T-helper 2 cell treated with Interferon-gamma antibody and Interleukin-4, amounts not matched to agents 100 ng/mL and 5 ng/mL, for 36 hours (primary cell): ENCODE results near the gene NAP1L4. TPM values are rescaled to one million over a fixed set of nuclear protein-coding genes. Genes with fewer than 3 reads are reported as not detected.

Experiments
- intact Hi-C: fragments of 100-400 bp; cut with micrococcal nuclease; formaldehyde crosslinking; loops from one replicate; pipeline ENCODE4 v1.15.1; 2023
- total RNA-seq: library from RNA; stranded (reverse); gene quantifications from 2 replicates; pipeline ENCODE4 v1.2.3, GENCODE V29; 2022

NAP1L4 gene
- total RNA-seq, 1 donor from 2014 or later = 314 TPM

- intact Hi-C loops = no loop called here
Observed at GRCh38 chr11:3011891-3012885, 20.1 kb upstream of the NAP1L4 start.

- intact Hi-C loops = no loop called here
Observed at GRCh38 chr11:3010521-3011275, 18.6 kb upstream of the NAP1L4 start.

- intact Hi-C loops = no loop called here
Observed at GRCh38 chr11:3010004-3010403, 17.9 kb upstream of the NAP1L4 start.

- intact Hi-C loops = no loop called here
Observed at GRCh38 chr11:3009481-3009880, 17.4 kb upstream of the NAP1L4 start.

GRCh38 chr11:3008746-3009336, 16.7 kb upstream of the NAP1L4 start:
- intact Hi-C loops = no loop called here

GRCh38 chr11:3007404-3008010, 15.4 kb upstream of the NAP1L4 start:
- intact Hi-C loops = no loop called here

GRCh38 chr11:3006505-3007260, 14.6 kb upstream of the NAP1L4 start:
- intact Hi-C loops = no loop called here

- intact Hi-C loops = no loop called here
Observed at GRCh38 chr11:3004481-3004880, 12.4 kb upstream of the NAP1L4 start.

- intact Hi-C loops = no loop called here
Observed at GRCh38 chr11:3003396-3004231, 11.5 kb upstream of the NAP1L4 start.

- intact Hi-C loops = no loop called here
Observed at GRCh38 chr11:3002871-3003270, 10.7 kb upstream of the NAP1L4 start.

GRCh38 chr11:3002351-3002861, 10.3 kb upstream of the NAP1L4 start:
- intact Hi-C loops = no loop called here

GRCh38 chr11:3001496-3001895, 9.4 kb upstream of the NAP1L4 start:
- intact Hi-C loops = no loop called here

GRCh38 chr11:3000032-3000961, 8.2 kb upstream of the NAP1L4 start:
- intact Hi-C loops = no loop called here

GRCh38 chr11:2999464-2999998, 7.4 kb upstream of the NAP1L4 start:
- intact Hi-C loops = loop anchor here (10.0 kb wide), 1 partner anchor 1095 kb away; the partner anchor contains the start of gene RRM1

- intact Hi-C loops = loop anchor here (10.0 kb wide), 1 partner anchor 1097 kb away; the partner anchor contains the start of gene RRM1
Observed at GRCh38 chr11:2998073-2998850, 6.1 kb upstream of the NAP1L4 start.

- intact Hi-C loops = loop anchor here (10.0 kb wide), 1 partner anchor 1097 kb away; the partner anchor contains the start of gene RRM1
Observed at GRCh38 chr11:2997406-2997805, 5.3 kb upstream of the NAP1L4 start.

GRCh38 chr11:2996976-2997375, 4.8 kb upstream of the NAP1L4 start:
- intact Hi-C loops = loop anchor here (10.0 kb wide), 1 partner anchor 1098 kb away; the partner anchor contains the start of gene RRM1
